OCI-M1 (cell line): ENCODE measurements around the gene TFF3.

Experiments
- DNase-seq: peaks from one replicate; lab custom pipeline; 2025; lab: John Stamatoyannopoulos, UW

The TFF3 gene

DNA sequence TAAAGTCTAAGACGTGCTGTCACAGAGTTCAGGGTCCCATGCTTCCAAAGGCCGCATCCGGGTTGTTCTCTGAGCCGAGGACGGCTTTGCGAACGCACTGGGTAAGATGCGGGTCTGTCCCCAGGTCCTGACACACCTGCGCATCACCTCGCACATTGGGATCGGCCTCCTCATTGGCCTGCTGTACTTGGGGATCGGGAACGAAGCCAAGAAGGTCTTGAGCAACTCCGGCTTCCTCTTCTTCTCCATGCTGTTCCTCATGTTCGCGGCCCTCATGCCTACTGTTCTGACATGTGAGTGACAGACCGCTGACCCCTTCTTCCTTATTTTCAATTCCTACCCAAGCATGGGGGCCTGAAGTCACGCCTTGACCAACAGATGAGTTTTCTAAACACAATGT lies 25.3 kb downstream of the TFF3 start:
- DNase-seq: no peak

DNA sequence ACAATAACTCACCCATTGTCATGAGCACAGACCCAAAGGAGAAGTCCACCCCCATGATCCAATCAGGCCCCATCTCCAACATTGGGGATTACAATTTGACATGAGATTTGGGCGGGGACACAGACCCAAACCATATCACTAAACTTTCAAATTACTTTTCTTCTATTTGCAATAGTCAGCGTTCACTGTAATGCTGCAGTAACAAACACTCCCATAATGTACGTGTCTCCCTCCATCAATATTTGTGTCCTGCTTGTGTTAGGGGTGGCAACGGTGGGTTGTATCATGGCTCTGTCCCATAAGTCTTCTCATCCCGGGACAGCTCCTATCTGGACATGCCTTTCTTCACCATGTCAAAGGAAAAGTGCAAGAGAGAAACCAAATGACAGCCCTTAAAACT lies 26.2 kb downstream of the TFF3 start:
- DNase-seq: no peak

DNA sequence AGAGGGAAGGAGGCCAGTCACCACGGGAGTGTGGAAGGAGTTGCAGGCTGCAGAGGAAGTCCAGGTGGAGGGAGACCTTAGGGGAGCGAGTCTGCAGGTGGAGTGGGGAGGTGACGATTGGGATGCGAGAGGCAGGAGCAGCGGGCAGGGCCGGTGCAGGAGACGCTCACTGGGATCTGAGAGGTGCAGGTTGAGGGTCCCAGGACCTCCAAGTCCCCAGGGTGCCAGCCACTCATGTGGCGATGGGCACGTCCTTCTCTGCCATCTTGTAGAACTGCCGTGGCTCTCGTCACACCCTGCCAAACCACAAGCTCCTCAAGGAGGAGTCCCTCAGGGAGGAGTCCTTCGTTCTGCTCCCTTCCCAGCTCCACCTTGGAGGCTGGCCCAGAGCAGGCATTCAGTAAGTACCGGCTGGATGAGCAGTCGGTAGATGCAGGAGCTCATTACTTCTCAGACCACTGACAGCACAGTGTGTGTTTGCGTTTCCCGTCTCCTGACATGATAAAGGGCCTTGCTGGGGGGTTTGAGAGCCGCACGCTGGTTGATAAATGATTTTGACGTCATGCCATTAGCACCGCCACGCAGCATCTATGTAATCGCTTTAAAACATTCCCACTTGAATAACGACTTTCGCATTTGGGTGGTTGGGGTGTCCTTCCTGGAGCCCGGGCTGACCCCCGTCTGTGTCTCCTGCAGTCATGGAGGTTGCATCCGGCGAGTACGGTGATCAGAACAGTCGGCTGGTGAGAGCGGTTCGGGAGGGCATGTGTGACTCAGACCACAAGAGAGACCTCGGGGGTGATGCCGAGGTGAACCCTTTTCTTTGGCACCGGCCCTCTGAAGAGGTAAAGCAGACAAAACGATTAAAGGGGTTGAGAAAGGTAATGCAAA lies 27.8 kb downstream of the TFF3 start:
- DNase-seq: no peak

DNA sequence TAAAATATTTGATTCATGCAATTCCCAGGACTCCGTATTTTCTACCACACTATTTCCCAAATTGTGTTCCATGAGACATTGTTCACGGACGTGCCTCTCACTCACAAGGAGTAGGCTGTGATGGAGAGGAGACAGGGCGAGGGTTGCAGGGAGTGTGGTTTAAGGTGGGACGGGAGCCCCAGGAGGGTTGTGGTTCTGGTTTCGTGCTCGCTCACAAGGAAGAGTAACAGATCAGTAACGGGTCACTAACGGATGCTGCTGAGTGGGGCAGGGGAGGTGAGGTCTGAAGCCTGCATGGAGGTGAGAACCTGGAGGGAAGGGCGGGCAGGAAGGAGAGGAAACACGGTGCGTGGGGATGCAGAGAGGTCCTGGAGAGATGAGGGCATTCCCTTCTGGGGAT lies 28.8 kb downstream of the TFF3 start:
- DNase-seq: no peak

DNA sequence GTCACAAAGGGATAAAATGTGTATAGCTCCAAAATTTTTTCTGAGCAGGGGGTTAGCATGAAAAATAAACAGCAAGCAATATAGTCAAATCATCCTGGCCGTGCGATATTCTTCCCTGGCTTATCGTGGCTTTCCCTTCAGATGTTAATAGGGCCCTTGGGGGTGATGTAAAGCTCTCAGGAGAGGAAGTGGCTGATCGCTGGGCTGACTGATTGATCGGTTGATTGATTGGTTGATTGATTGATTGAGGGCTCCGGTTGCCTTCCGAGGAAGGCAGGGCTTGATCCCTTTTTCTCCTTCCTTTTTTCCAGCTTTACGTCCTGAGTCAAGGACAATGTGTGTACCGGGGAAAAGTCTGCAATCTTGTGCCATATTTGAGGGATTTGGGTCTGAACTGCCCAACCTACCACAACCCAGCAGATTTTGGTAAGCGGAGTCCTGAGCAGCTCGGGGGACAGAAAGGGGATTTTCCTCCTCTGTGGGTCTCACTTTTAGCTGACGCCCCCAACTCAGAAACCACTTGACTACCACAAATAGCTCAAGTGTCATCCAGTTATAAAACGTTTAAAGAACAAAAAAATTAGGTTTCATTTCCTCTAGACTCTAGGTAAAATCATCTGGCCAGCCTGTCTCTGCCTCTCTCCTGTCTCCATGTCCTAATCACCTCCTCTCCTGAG lies 29.5 kb downstream of the TFF3 start:
- no peak for DNase-seq

DNA sequence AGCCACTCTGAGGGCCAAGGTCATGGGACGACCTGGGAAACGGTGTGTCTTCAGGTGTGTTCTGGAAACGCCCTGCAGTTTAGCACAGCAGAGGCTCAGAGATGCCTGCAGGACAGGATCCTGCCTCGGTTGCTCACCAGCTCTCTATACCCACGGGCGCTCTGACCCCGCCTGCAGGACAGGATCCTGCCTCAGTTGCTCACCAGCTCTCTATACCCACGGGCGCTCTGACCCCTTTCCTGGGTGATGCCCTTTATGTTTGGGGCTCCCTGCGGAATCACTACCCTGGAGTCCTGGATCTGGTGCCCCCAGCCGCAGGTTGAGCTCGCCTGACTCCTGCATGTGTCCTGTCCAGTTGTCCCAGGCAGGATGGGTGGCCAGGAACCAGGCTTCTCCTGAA lies 32.5 kb downstream of the TFF3 start:
- no peak for DNase-seq

DNA sequence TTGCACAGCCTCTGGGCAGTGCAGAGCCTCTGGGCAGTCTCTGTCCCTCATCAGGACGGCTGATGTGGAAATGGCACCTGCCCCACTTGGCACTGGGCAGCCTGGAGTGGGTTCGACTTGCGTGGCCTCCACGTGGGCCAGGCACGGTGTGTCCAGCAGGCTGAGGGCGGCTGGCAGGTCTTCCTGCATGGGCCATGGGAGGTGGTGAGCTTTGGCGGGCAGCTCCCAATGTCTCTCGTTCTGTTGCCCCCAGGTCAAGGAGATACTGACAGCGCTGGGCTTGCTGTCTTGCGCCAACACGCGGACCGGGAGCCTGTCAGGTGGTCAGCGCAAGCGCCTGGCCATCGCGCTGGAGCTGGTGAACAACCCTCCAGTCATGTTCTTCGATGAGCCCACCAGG lies 33.2 kb downstream of the TFF3 start:
- DNase-seq: no peak

DNA sequence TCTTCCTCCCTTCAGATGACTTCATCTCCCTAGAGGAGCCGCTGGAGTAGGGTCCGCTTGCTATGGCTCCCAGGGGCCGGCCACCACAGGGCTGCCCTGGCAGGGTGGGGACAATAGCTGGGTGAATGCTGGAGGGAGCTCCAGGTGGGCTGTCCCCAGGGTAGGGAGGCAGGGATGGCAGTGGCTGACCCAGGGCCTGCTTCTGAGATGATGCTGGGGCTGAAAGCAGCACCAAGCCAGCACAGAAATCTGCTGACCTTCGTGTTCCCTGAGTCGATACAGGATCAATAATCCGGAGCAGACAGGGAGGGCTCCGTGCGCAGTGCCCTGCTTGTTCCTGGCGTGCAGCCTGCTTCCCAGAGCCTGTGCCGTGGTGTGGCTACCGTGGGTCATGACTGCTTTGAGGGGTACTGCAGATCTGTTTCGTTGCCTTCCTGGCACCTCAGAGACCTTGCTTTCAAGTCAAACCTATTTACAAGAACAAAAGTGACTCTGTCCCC lies 34.0 kb downstream of the TFF3 start:
- no peak for DNase-seq

DNA sequence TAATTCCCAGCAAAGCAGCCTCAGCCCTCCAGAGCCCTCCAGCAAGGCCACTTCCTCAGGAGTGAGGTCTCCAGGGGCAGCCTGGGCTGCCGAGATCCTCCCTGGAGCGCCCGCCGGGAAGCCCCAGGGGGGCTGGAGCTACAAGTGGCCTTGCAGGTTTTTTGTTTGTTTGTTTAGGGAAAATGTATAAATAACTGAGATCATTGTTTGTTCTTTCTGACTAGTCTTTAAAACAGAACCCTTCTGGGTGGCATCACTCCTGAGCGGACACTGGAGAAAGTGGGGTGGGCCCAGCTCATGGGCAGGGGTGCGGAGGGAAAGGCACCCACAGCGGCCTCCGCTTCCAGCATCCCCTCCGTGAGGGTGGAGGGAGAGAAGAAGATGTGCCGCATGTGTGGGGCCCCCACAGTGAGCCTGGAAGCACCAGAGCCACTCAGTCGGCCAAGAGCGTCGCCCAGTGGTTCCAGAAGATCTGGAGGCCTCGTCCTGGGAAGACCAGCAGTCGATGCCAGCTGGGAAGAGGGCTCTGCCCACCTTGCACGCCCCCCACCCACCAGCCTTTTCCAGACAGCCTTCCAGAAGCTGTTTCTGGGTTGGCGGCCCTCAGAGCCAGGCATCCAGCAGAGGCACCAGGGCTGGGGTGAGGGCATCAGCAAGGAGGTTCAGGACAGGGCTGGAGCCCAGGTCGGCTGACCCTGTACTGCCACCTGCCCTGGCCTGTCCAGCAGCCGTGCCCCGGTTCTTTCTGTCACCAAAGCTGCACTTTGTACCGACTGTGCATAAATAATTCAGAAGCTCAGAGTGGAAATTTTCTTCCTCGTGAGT lies 34.6 kb downstream of the TFF3 start:
- no peak for DNase-seq

DNA sequence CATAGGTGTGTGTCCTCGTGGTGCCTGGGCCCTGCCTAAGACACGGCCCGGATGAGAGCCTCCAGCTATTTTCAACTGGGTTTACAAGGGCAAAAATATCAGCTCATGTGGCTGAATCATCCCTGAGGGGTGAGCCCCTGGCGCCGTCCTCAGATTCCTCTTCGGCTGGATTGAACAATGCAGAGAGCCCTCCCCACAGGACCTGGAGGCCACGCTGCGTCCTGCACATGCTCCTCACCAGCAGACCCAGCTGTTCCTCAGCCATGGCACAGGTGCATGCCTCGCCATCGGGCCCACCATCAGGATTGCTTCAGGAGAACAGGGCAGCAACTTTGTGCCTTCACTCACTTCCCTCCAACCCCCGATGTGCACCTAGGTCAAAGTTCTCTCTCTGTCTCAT lies 35.3 kb downstream of the TFF3 start:
- DNase-seq: no peak

DNA sequence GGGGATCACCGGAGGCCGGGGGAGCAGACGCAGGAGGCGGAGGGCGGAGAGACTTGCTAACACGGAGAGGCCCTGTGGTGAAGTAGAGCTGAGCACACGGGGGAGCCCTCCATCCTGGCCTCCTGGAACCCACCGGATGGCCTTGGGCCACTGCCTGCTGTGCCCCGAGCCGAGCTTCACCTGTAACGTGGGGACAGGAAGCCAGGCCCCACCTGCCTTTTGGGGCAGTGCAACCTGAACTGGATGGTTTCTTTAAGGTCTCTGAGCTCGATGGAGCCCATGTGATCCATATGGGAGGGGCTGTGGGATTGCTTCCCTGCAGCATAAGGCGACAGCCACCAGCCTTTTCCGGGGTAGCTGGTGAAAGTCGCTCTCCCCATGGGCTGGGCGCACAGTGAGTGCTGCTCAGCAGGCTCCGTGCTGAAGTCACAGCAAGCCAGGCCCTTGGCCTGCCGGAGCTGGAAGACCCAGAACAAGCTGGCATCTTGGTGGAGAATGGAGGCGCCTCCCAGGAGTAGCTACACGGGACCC lies 35.8 kb downstream of the TFF3 start:
- DNase-seq: no peak

DNA sequence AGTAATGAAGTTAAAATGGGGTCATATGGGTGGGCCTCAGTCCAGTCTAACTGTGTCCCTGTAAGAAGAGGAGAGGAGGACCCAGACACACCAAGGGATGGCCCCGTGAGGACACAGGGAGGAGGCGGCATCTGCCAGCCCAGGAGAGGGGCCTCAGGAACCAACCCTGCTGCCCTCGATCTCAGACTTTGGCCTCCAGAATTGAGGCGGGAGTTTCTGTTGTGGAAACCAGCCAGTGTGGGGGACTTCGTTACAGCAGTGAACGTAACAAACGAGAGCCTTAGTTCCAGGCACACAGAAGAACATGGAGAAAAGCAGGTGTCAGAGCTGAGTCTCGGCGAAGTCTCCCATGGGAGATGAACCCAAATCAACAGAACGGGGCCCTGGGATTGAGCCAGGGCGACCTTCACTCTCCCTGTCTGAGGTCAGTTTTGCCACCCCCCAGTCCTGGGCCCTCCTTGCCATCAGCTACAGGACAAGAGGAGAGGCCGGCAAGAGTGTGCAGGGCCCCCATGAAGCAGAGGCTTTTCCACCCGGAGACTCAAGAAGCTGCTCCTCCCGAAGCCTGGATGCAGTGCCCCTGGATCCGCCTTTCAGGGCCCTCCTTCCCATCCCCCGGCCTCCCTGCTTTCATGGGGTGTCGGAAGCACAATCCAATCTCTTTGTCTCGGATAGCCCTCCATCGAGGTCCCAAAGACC lies 36.6 kb downstream of the TFF3 start:
- DNase-seq: no peak

DNA sequence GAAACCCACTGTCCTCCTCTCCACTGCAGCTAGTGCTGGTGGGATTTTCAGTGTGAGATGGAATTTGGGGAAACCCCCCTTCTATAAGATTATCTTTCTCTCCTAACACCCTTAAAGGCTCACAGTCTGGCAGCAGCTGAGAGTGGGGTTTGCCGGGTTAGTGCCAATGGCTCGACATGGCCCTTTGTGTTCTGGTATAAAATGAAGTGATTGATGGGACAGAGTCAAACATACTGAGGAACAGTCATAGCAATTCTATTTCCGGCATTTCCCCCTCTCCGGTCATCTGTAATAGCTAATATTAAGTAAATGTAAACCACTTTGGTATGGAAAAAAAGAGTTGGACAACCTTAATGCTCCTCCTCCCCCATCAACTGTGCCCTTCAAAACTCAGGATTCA lies 37.6 kb downstream of the TFF3 start:
- DNase-seq: no peak

DNA sequence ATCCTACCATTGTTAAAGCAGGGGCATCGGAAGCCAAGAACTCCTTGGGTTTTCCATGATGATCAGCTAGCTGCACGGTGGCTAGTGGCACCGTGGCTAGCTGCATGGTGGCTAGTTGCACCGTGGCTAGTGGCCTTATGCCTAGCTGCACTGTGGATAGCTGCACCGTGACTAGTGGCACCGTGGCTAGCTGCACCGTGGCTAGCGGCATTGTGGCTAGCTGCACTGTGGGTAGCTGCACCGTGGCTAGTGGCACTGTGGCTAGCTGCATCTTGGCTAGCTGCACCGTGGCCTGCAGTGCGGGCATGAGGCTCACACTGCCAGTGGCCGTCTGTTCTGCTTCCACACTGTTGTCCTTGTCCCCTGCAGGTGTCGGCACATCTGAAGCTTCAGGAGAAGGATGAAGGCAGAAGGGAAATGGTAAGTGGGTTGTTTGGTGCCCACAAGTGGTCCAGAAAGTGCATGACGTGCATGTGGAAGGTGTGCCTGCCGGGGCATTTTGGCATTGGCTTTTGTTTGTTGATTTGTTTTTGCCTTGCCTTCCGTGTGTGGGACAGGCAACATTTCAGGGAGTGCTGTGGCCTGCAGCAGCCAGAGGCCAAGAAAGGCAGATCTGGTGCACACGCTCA lies 38.6 kb downstream of the TFF3 start:
- no peak for DNase-seq

DNA sequence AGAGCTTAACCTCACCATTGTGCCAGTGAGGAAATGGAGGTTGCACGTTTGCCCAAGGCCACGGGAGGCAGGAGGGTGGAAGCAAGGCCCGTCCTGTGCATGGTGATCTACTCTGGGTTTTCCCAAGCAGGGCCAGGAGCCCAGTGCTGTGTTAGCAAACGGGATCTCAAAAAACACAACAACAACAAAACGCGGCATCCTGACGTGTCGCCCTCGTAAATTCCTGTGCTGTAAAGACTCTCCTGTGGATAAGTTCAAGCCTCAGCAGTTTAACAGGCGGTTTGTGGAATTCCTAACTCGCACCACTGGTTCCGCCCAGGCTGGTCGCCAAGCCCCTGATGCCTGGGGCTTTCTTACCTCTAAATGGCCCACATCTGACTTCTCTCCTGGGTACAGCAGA lies 39.1 kb downstream of the TFF3 start:
- no peak for DNase-seq

DNA sequence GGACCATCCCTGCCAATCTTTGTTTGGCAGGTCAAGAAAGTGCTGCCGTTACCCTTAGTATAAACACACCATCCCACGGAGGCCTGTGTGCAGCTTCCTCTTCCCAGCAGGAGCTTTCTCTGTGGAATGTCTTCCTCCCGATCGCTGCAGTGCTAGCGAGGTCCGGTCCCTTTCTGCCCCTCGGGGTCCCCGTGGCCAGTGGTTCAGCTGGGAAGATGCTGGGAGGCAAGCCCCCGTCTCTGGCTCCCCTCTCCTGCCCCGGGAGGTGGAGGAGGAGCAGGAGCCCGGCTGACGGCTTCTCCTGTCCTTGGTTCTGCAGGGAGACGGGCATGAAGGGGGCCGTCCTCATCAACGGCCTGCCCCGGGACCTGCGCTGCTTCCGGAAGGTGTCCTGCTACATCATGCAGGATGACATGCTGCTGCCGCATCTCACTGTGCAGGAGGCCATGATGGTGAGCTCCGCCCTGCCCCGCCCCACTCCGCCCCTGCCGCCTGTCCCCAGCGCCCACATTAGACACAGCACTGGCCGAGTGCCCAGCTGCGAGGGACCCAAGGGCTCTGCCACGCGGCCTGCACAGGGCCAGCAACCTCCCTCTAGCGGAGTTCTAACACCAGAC lies 42.1 kb downstream of the TFF3 start:
- DNase-seq: no peak

DNA sequence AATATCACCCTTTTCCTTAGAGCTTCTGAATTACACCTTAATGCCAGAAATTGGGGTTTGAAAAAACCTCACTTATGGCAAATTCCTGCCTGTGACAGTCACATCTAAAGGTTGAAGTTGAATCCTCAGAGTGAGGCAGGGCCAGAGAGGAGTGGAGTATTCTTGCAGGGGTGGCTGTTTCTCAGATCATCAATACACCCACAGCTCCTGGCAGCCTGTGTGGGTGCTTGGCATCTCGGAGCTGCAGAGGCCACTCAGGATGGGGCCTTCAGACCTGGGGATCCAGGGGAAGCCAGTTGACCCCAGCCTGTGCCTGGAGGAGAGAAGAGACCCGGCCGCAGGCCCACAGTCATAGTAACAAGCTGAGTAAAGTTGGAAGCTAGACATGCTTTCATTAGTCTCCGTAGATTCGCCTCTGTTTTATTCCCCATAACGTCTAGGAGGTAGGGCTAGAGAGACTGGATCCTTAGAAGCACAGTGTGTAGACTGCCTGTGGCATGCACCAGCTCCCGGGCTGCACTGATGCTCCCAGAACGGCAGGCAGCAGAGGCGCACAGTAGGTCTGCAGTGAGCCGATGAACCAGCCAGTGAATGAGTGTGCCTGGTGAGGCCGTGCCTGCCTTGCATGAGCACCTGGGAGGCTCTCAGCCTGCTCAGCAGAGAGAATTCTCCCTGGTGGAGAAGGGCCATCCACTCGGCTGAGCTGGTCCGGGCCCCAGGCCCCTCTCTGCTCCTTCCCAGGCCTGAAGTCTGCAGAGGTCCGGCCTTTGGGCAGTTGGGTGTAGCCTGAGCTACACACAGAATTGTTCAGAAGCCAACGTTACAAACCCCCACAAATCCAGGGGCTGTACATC lies 42.9 kb downstream of the TFF3 start:
- DNase-seq: no peak

DNA sequence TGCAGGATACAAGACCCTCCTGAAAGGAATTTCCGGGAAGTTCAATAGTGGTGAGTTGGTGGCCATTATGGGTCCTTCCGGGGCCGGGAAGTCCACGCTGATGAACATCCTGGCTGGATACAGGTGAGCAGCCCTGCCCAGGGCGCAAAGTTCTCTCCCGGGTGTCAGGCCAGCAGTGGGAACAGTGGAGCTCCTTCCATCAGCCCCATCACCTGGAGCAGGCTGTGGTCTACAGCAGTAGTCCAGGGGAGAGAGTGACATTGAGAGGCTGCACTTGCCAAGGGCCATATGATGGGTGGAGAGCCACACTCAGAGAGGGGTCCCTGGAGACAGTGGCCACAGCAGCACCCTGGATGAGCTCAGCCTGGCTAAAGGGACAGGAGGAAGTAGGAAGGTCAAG lies 44.1 kb downstream of the TFF3 start:
- DNase-seq: no peak

DNA sequence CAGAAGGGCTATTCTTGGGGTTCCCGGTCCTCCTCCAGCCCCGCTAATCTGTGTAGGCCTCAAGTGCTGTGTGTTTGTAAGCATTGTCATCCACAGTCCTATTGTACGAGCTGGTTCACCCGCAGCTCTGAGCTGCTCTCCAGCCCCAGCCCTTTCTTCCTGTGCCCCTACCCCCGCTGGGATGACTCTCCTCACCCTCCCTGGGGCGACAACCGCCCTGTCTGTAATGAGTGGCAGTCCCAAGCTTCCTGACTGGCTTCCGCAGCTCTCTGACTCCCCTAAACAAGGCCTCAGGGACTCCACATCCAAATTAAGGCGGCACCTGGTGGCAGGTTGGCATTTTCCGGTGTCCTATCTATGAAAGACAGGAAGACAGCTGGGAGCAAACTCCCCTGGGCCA lies 45.8 kb downstream of the TFF3 start:
- no peak for DNase-seq
